Pancreas (tissue), 10 donors: ENCODE results near the gene SPIB. TPM values are rescaled to one million over a fixed set of nuclear protein-coding genes. Genes with fewer than 3 reads are reported as not detected.

Experiments
- ATAC-seq, 4 donors: fragments of 200-7000 bp; cut with Tn5 transposase; one replicate each; pipeline versions ENCODE4 v1.8.0 to v1.9.1; 2020; ENCODE audit warnings: mild to moderate bottlenecking in 4 of 4, moderate library complexity in 4 of 4
- DNase-seq, 6 donors: peaks; one replicate each; pipeline ENCODE4 v3.0.0-alpha.2; 2020
- FAIRE-seq: peaks from 2 replicates; lab custom pipeline; 2012; peaks lifted over from hg19 to GRCh38; lab: Jason Lieb, UNC
- H3K27ac ChIP-seq, 4 donors: fragments of 200-600 bp; sonication (generic); 1 replicate in 3 of 4; 2 replicates in 1 of 4; pipeline versions ENCODE4 v1.5.0 to v1.8.0; 2020
- H3K27me3 ChIP-seq, 4 donors: fragments of 200-600 bp; one replicate each; pipeline ENCODE4 v1.8.0; 2021
- H3K36me3 ChIP-seq, 3 donors: fragments of 200-600 bp; sonication (generic) in 1 of 3; one replicate each; pipeline versions ENCODE4 v1.5.0 to v1.8.0; 2020 to 2021
- H3K4me1 ChIP-seq, 3 donors: fragments of 200-600 bp; one replicate each; pipeline ENCODE4 v1.8.0; 2021
- H3K4me3 ChIP-seq, 4 donors: fragments of 200-600 bp; sonication (generic) in 2 of 4; one replicate each; pipeline versions ENCODE4 v1.5.0 to v1.8.0; 2020 to 2021
- H3K9me3 ChIP-seq, 4 donors: fragments of 200-600 bp; one replicate each; pipeline ENCODE4 v1.8.0; 2021
- WGBS, 2 donors: extraction: QIAGEN DNeasy Blood & Tissue Kit; methylation state at CpG; one replicate each; pipeline ENCODE4 v1.1.7; 2013; 5-methylcytosine and 5-hydroxymethylcytosine counted together
- intact Hi-C, 3 donors: fragments of 100-400 bp; cut with DNase I; formaldehyde crosslinking; loops; one replicate each; pipeline versions ENCODE4 v1.11.1 to v1.14.2; 2022
- polyA plus RNA-seq, 2 donors: library from polyadenylated mRNA; stranded (reverse); fragments of 200-250 nt; gene quantifications; one replicate each; pipeline ENCODE4 v1.2.3, GENCODE V29; 2013
- total RNA-seq, 6 donors: library from RNA; stranded (reverse); fragmentation: NEBNext Ultra II Directional in 4 of 6; extraction: Animal tissue kit (Norgen Biotek cat#: 25700) in 4 of 6; gene quantifications; one replicate each; pipeline versions ENCODE4 v1.2.1 to v1.2.4, GENCODE V29; 2021 to 2023
- TF ChIP-seq, protein P1 (sequence below), 4 donors: fragments of 200-600 bp; sonication (generic) in 3 of 4; IDR thresholded peaks; one replicate each; pipeline versions ENCODE4 v1.5.0 to v1.8.0; 2021; ENCODE audit warnings: antibody characterized with exemption in 4 of 4
- donor health status: healthy with polysubstance abuse.
- donor health status: DM: no; HTN: no; CAD: no; lungs with moderate emphysema.
- donor health status: DM: no; HTN: no; CAD: no.
- donor health status: control.
- donor health status: control.
- donor health status: Bipolar disorder and iron deficiency.
- donor health status: DM: yes; HTN: yes; CAD: no.
- donor health status: DM: no; HTN: no; CAD: no.
- donor health status: DM: no; HTN: no; CAD: no.
- donor health status: DM: yes; HTN: yes; CAD: no.

The SPIB gene
- total and polyA plus RNA-seq, 8 donors: 0.09 to 25.6 (median 1.1) TPM

- WGBS, 2 donors: 24 to 32% methylated on average over 13 of the region's 13 CpGs
These were observed 41.5 kb downstream of the SPIB start for GRCh38 chr19:50460161-50460765.

GRCh38 chr19:50461066-50461875, 42.5 kb downstream of the SPIB start:
- ATAC-seq (peak; percentile 84 to 97 (median 92)), DNase-seq (peak in 3 of 6 donors; percentile 33 to 79 (median 65)), FAIRE-seq (no peak)
- 20 to 21% methylated on average over 28 of the region's 28 CpGs for WGBS, 2 donors
- H3K4me3 ChIP-seq: no peak overlapping the region
- H3K36me3 ChIP-seq: no peaks in the 10 kb centered on the region
- H3K4me1 ChIP-seq: no peaks in the 10 kb centered on the region
- no peaks in the 10 kb centered on the region for H3K9me3 ChIP-seq
- H3K27ac ChIP-seq: no peak overlapping the region
- peaks cover 0 to 7% (median 0%) of the 10 kb centered on the region in 4 donors for H3K27me3 ChIP-seq
- TF ChIP-seq, protein P1, sequence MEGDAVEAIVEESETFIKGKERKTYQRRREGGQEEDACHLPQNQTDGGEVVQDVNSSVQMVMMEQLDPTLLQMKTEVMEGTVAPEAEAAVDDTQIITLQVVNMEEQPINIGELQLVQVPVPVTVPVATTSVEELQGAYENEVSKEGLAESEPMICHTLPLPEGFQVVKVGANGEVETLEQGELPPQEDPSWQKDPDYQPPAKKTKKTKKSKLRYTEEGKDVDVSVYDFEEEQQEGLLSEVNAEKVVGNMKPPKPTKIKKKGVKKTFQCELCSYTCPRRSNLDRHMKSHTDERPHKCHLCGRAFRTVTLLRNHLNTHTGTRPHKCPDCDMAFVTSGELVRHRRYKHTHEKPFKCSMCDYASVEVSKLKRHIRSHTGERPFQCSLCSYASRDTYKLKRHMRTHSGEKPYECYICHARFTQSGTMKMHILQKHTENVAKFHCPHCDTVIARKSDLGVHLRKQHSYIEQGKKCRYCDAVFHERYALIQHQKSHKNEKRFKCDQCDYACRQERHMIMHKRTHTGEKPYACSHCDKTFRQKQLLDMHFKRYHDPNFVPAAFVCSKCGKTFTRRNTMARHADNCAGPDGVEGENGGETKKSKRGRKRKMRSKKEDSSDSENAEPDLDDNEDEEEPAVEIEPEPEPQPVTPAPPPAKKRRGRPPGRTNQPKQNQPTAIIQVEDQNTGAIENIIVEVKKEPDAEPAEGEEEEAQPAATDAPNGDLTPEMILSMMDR (IDR thresholded peaks at IDR 0.05): peak; percentile 58 to 82 (median 80)
- intact Hi-C loops: loop anchor here in 2 of 3 donors (5.0 to 10.0 kb wide), 2 partner anchors 99 to 106 kb away; no protein-coding TSS in a partner anchor

More at GRCh38 chr19:50460161-50460765, 41.5 kb downstream of the SPIB start:
- no peaks in the 10 kb centered on the region for H3K36me3 ChIP-seq
- FAIRE-seq (no peak), ATAC-seq (no peak), DNase-seq (no peak)
- H3K4me1 ChIP-seq: no peaks in the 10 kb centered on the region
- intact Hi-C loops: loop anchor here in 2 of 3 donors (5.0 to 10.0 kb wide), 2 partner anchors 98 to 105 kb away; no protein-coding TSS in a partner anchor
- TF ChIP-seq, protein P1 (IDR thresholded peaks at IDR 0.05): no peak
- H3K27ac ChIP-seq: no peak overlapping the region
- H3K27me3 ChIP-seq: peaks cover 0 to 7% (median 0%) of the 10 kb centered on the region in 4 donors
- no peaks in the 10 kb centered on the region for H3K9me3 ChIP-seq
- H3K4me3 ChIP-seq: no peak overlapping the region

- intact Hi-C loops: loop anchor here in 2 of 3 donors (5.0 to 10.0 kb wide), 2 partner anchors 101 to 108 kb away; no protein-coding TSS in a partner anchor
- Histone ChIP-seq H3K27me3 (peaks cover 0 to 7% (median 0%) of the 10 kb centered on the region in 4 donors), H3K9me3 (no peaks in the 10 kb centered on the region), H3K4me1 (no peaks in the 10 kb centered on the region), H3K4me3 (no peak overlapping the region), H3K36me3 (no peaks in the 10 kb centered on the region), H3K27ac (no peak overlapping the region)
- 67 to 68% methylated on average over 7 of the region's 7 CpGs for WGBS, 2 donors
- FAIRE-seq (no peak), DNase-seq (no peak), ATAC-seq (no peak)
- TF ChIP-seq, protein P1 (IDR thresholded peaks at IDR 0.05): no peak
These were observed 44.2 kb downstream of the SPIB start for GRCh38 chr19:50462970-50463369.

- Histone ChIP-seq H3K27ac (no peak overlapping the region), H3K4me3 (no peak overlapping the region), H3K27me3 (no peaks in the 10 kb centered on the region), H3K9me3 (no peaks in the 10 kb centered on the region), H3K4me1 (no peaks in the 10 kb centered on the region), H3K36me3 (no peaks in the 10 kb centered on the region)
- DNase-seq (no peak), FAIRE-seq (no peak), ATAC-seq (no peak)
- intact Hi-C loops: loop anchor here in 2 of 3 donors (5.0 to 10.0 kb wide), 2 partner anchors 102 to 110 kb away; no protein-coding TSS in a partner anchor
- WGBS, 2 donors: 56 to 70% methylated on average over 19 of the region's 19 CpGs
- TF ChIP-seq, protein P1 (IDR thresholded peaks at IDR 0.05): no peak
These were observed 45.6 kb downstream of the SPIB start for GRCh38 chr19:50464348-50464747.
